ENCODE measurements around the gene LIFR. TPM values are rescaled to one million over a fixed set of nuclear protein-coding genes. Genes with fewer than 3 reads are reported as not detected.

Gene LIFR
- polyA plus RNA-seq, 1 of the 3 experiments (the other 2 are of a cell fraction): 3.8 TPM

DNA sequence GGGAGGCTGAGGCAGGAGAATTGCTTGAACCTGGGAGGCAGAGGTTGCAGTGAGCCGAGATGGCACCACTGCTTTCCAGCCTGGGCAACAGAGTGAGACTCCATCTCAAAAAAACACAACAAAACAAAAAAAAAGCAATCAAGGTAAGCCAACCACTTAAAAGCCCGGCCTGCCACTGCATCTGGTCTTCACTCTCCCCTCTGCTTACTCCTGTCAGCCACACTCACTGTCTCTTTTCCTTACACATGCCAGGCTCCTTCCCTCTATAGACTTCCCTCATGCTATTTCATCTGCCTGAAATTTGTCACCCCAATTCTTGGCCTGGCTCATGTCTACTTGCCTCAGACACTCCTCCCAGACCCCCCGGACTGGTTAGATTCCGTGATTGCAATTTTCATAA lies 17.6 kb upstream of the LIFR start:
- Histone ChIP-seq H3K36me3 (replicated peaks in 1 of 2; ENCODE audit: control insufficient read depth in 1 of 2, insufficient read depth in 2 of 2, low read length in 1 of 2) (no peaks in the 10 kb centered on the region), H3K27me3 (ENCODE audit: insufficient read depth) (no peaks in the 10 kb centered on the region), H3F3A (replicated peaks; ENCODE audit: insufficient read depth) (no peaks in the 10 kb centered on the region), H4K20me1 (ENCODE audit: insufficient read depth) (no peaks in the 10 kb centered on the region), H3K4me1 (ENCODE audit: control insufficient read depth in 1 of 2, insufficient read depth in 2 of 2, low read depth in 1 of 2, low read length in 1 of 2) (no peaks in the 10 kb centered on the region), H3K79me2 (ENCODE audit: insufficient read depth) (no peaks in the 10 kb centered on the region), H3K27ac (ENCODE audit: low read depth in 2 of 2, low read length in 1 of 2) (no peak overlapping the region), H2AFZ (ENCODE audit: low read depth) (no peak overlapping the region), H3K4me3 (ENCODE audit: low read depth in 2 of 2, low read length in 1 of 2) (no peak overlapping the region), H3K9me3 (no peaks in the 10 kb centered on the region), H3K4me2 (no peak overlapping the region), H3K9ac (no peak overlapping the region), H3K9me2 (no peaks in the 10 kb centered on the region)
- ChIA-PET CTCF (interaction anchor here (1.4 kb wide), 1 partner anchor 132 kb away, joined by 4 read pairs; no protein-coding TSS in a partner anchor), POLR2A (no interaction called here)
- TF ChIP-seq FOSL2 (IDR thresholded peaks at IDR 0.05; ENCODE audit: borderline replicate concordance, low read depth) (no peak), ELF1 (IDR thresholded peaks at IDR 0.05) (no peak)
- TF ChIP-seq, protein P1, sequence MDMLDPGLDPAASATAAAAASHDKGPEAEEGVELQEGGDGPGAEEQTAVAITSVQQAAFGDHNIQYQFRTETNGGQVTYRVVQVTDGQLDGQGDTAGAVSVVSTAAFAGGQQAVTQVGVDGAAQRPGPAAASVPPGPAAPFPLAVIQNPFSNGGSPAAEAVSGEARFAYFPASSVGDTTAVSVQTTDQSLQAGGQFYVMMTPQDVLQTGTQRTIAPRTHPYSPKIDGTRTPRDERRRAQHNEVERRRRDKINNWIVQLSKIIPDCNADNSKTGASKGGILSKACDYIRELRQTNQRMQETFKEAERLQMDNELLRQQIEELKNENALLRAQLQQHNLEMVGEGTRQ (IDR thresholded peaks at IDR 0.05; ENCODE audit: borderline replicate concordance, low read depth, low read length): no peak
- TF ChIP-seq, protein P2, sequence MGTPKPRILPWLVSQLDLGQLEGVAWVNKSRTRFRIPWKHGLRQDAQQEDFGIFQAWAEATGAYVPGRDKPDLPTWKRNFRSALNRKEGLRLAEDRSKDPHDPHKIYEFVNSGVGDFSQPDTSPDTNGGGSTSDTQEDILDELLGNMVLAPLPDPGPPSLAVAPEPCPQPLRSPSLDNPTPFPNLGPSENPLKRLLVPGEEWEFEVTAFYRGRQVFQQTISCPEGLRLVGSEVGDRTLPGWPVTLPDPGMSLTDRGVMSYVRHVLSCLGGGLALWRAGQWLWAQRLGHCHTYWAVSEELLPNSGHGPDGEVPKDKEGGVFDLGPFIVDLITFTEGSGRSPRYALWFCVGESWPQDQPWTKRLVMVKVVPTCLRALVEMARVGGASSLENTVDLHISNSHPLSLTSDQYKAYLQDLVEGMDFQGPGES (IDR thresholded peaks at IDR 0.05; ENCODE audit: low read depth, low read length): no peak
- DNase-seq: no peak
- WGBS (ENCODE audit: low lambda C conversion rate): 81% methylated on average over 4 of the region's 4 CpGs

DNA sequence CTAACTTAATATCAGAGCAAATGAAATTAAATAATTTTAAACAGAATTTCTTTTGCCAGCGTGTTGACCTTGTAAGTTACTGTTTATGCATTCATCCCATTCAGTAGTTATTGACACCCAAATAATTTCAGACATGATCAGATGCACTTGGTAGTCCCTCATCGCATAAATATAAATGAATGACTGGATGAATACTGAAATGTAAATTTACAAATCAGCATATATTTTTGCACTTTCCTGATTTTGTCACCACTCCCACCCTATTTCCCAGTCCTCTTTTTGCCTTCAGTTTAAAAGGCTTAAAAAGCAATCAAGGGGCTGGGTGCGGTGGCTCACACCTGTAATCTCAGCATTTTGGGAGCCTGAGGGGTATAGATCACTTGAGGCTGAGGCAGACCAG lies 17.1 kb upstream of the LIFR start:
- no peak overlapping the region for H3K27ac ChIP-seq (ENCODE audit: low read depth in 2 of 2, low read length in 1 of 2)
- TF ChIP-seq POLR2AphosphoS5 (IDR thresholded peaks at IDR 0.05; ENCODE audit: low read depth, low read length) (no peak), JUND (IDR thresholded peaks at IDR 0.05) (no peak), FOXM1 (IDR thresholded peaks at IDR 0.05; ENCODE audit: low read depth) (no peak), EP300 (IDR thresholded peaks at IDR 0.05; ENCODE audit: borderline replicate concordance in 1 of 2, low read depth in 1 of 2, low read length in 1 of 2) (no peak), MEF2A (IDR thresholded peaks at IDR 0.05; ENCODE audit: borderline replicate concordance, low read depth) (no peak), NFIC (IDR thresholded peaks at IDR 0.05; ENCODE audit: borderline replicate concordance) (no peak), SIN3A (IDR thresholded peaks at IDR 0.05; ENCODE audit: borderline replicate concordance, low read depth, low read length) (no peak), RCOR1 (IDR thresholded peaks at IDR 0.05; ENCODE audit: low read length) (no peak)
- H2AFZ ChIP-seq (ENCODE audit: low read depth): no peak overlapping the region
- WGBS (ENCODE audit: low lambda C conversion rate): 87% methylated on average over 3 of the region's 3 CpGs
- no peaks in the 10 kb centered on the region for H3K27me3 ChIP-seq (ENCODE audit: insufficient read depth)
- no peaks in the 10 kb centered on the region for H4K20me1 ChIP-seq (ENCODE audit: insufficient read depth)
- H3K9ac ChIP-seq: no peak overlapping the region
- no peaks in the 10 kb centered on the region for H3K9me2 ChIP-seq
- no peaks in the 10 kb centered on the region for H3K36me3 ChIP-seq (replicated peaks in 1 of 2; ENCODE audit: control insufficient read depth in 1 of 2, insufficient read depth in 2 of 2, low read length in 1 of 2)
- no peak overlapping the region for H3K4me2 ChIP-seq
- no peaks in the 10 kb centered on the region for H3F3A ChIP-seq (replicated peaks; ENCODE audit: insufficient read depth)
- H3K4me1 ChIP-seq (ENCODE audit: control insufficient read depth in 1 of 2, insufficient read depth in 2 of 2, low read depth in 1 of 2, low read length in 1 of 2): no peaks in the 10 kb centered on the region; a peak in 1 of 4 replicates
- no peak for DNase-seq
- no peak overlapping the region for H3K4me3 ChIP-seq (ENCODE audit: low read depth in 2 of 2, low read length in 1 of 2)
- ChIA-PET POLR2A (no interaction called here), CTCF (interaction anchor here (1.1 kb wide), 1 partner anchor 131 kb away, joined by 3 read pairs; no protein-coding TSS in a partner anchor)
- H3K9me3 ChIP-seq: no peaks in the 10 kb centered on the region
- no peaks in the 10 kb centered on the region for H3K79me2 ChIP-seq (ENCODE audit: insufficient read depth)

All from SK-N-SH (cell line).